Measurements from ENCODE around the gene PGM5. TPM values are rescaled to one million over a fixed set of nuclear protein-coding genes. Genes with fewer than 3 reads are reported as not detected.

The PGM5 gene
- total RNA-seq, 1 experiment from 2014 or later = 0.13 TPM

- TF ChIP-seq, protein P1, sequence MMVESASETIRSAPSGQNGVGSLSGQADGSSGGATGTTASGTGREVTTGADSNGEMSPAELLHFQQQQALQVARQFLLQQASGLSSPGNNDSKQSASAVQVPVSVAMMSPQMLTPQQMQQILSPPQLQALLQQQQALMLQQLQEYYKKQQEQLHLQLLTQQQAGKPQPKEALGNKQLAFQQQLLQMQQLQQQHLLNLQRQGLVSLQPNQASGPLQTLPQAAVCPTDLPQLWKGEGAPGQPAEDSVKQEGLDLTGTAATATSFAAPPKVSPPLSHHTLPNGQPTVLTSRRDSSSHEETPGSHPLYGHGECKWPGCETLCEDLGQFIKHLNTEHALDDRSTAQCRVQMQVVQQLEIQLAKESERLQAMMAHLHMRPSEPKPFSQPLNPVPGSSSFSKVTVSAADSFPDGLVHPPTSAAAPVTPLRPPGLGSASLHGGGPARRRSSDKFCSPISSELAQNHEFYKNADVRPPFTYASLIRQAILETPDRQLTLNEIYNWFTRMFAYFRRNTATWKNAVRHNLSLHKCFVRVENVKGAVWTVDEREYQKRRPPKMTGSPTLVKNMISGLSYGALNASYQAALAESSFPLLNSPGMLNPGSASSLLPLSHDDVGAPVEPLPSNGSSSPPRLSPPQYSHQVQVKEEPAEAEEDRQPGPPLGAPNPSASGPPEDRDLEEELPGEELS (CRISPR knock-in tag; IDR thresholded peaks at IDR 0.05) = no peak
- TF ChIP-seq, protein P2, sequence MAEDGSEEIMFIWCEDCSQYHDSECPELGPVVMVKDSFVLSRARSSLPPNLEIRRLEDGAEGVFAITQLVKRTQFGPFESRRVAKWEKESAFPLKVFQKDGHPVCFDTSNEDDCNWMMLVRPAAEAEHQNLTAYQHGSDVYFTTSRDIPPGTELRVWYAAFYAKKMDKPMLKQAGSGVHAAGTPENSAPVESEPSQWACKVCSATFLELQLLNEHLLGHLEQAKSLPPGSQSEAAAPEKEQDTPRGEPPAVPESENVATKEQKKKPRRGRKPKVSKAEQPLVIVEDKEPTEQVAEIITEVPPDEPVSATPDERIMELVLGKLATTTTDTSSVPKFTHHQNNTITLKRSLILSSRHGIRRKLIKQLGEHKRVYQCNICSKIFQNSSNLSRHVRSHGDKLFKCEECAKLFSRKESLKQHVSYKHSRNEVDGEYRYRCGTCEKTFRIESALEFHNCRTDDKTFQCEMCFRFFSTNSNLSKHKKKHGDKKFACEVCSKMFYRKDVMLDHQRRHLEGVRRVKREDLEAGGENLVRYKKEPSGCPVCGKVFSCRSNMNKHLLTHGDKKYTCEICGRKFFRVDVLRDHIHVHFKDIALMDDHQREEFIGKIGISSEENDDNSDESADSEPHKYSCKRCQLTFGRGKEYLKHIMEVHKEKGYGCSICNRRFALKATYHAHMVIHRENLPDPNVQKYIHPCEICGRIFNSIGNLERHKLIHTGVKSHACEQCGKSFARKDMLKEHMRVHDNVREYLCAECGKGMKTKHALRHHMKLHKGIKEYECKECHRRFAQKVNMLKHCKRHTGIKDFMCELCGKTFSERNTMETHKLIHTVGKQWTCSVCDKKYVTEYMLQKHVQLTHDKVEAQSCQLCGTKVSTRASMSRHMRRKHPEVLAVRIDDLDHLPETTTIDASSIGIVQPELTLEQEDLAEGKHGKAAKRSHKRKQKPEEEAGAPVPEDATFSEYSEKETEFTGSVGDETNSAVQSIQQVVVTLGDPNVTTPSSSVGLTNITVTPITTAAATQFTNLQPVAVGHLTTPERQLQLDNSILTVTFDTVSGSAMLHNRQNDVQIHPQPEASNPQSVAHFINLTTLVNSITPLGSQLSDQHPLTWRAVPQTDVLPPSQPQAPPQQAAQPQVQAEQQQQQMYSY (CRISPR knock-in tag; IDR thresholded peaks at IDR 0.05) = no peak
- TF ChIP-seq KAT7 (CRISPR knock-in tag; IDR thresholded peaks at IDR 0.05; ENCODE audit: borderline replicate concordance) = no peak
These were observed 81.4 kb downstream of the PGM5 start (continued) for GRCh38 chr9:68437785-68438184.

GRCh38 chr9:68443624-68444023, 87.2 kb downstream of the PGM5 start:
- ChIA-PET CTCF (interaction anchor here (2.7 kb wide), 1 partner anchor 26 kb away, joined by 10 read pairs; no protein-coding TSS in a partner anchor), POLR2A (no interaction called here)
- ATAC-seq = no peak
- Mint-ChIP-seq H3K9me3 (peaks cover 32% of the 10 kb centered on the region), H3K4me3 (no peak overlapping the region), H3K27me3 (ENCODE audit: low read depth) (peaks cover 58% of the 10 kb centered on the region), H3K4me1 (no peaks in the 10 kb centered on the region), H3K27ac (no peak overlapping the region), H3K36me3 (peaks cover 7% of the 10 kb centered on the region; the same call in 1 of the 2 replicates)
- no peak for TF ChIP-seq GABPB1 (CRISPR knock-in tag; IDR thresholded peaks at IDR 0.05)
- TF ChIP-seq, protein P3, sequence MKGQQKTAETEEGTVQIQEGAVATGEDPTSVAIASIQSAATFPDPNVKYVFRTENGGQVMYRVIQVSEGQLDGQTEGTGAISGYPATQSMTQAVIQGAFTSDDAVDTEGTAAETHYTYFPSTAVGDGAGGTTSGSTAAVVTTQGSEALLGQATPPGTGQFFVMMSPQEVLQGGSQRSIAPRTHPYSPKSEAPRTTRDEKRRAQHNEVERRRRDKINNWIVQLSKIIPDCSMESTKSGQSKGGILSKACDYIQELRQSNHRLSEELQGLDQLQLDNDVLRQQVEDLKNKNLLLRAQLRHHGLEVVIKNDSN (CRISPR knock-in tag; IDR thresholded peaks at IDR 0.05) = no peak
- no peak for TF ChIP-seq MXD4 (CRISPR knock-in tag; IDR thresholded peaks at IDR 0.05; ENCODE audit: borderline replicate concordance)
- TF ChIP-seq E2F5 (CRISPR knock-in tag; IDR thresholded peaks at IDR 0.05) = no peak
- TF ChIP-seq CBFB (CRISPR knock-in tag; IDR thresholded peaks at IDR 0.05; ENCODE audit: low read depth) = no peak
- no peak for TF ChIP-seq TEAD1 (CRISPR knock-in tag; IDR thresholded peaks at IDR 0.05)
- no peak for TF ChIP-seq GRHL2 (CRISPR knock-in tag; IDR thresholded peaks at IDR 0.05; ENCODE audit: insufficient replicate concordance, severe bottlenecking)
- TF ChIP-seq ATF3 (CRISPR knock-in tag; conservative IDR thresholded peaks at IDR 0.05) = no peak
- no peak for TF ChIP-seq PRRX2 (CRISPR knock-in tag; IDR thresholded peaks at IDR 0.05)
- TF ChIP-seq SOX15 (CRISPR knock-in tag; IDR thresholded peaks at IDR 0.05) = no peak
- TF ChIP-seq ETV6 (CRISPR knock-in tag; IDR thresholded peaks at IDR 0.05) = no peak
- no peak for TF ChIP-seq KAT7 (CRISPR knock-in tag; IDR thresholded peaks at IDR 0.05; ENCODE audit: borderline replicate concordance)
- TF ChIP-seq RORB (CRISPR knock-in tag; IDR thresholded peaks at IDR 0.05) = no peak
- no peak for TF ChIP-seq ZNF396 (CRISPR knock-in tag; IDR thresholded peaks at IDR 0.05; ENCODE audit: borderline replicate concordance)
- no peak for TF ChIP-seq USF2 (CRISPR knock-in tag; IDR thresholded peaks at IDR 0.05)
- TF ChIP-seq SMAD4 (CRISPR knock-in tag; IDR thresholded peaks at IDR 0.05) = no peak
- no peak for DNase-seq (ENCODE audit: low spot score)
